ENCODE measurements around the gene BPIFA1. TPM values are rescaled to one million over a fixed set of nuclear protein-coding genes. Genes with fewer than 3 reads are reported as not detected.

Gene BPIFA1
- polyA plus RNA-seq, 1 donor from 2014 or later: not detected

GRCh38 chr20:33285861-33286495 is 50.2 kb downstream of the BPIFA1 start:
- TF ChIP-seq POLR2AphosphoS5 (IDR thresholded peaks at IDR 0.05) (no peak), CTCF (IDR thresholded peaks at IDR 0.05; ENCODE audit: poor library complexity, severe bottlenecking) (no peak), MXI1 (conservative IDR thresholded peaks at IDR 0.05; ENCODE audit: poor library complexity, severe bottlenecking) (no peak), SMC3 (conservative IDR thresholded peaks at IDR 0.05; ENCODE audit: poor library complexity) (no peak), RAD21 (conservative IDR thresholded peaks at IDR 0.05) (no peak), REST (IDR thresholded peaks at IDR 0.05; ENCODE audit: borderline replicate concordance) (no peak), TAF1 (IDR thresholded peaks at IDR 0.05; ENCODE audit: low read depth) (no peak)

GRCh38 chr20:33287884-33288283 is 52.1 kb downstream of the BPIFA1 start:
- H3K27me3 ChIP-seq (ENCODE audit: insufficient read depth, low read depth, low read length): no peaks in the 10 kb centered on the region
- H3K79me2 ChIP-seq (replicated peaks; ENCODE audit: insufficient read depth, low read length): no peaks in the 10 kb centered on the region
- no peaks in the 10 kb centered on the region for H3K36me3 ChIP-seq (ENCODE audit: insufficient read depth, low read length)
- no peaks in the 10 kb centered on the region for H3K9me2 ChIP-seq (ENCODE audit: insufficient read depth, low read length)
- H3K4me3 ChIP-seq (ENCODE audit: low read length): no peak overlapping the region
- TF ChIP-seq EP300 (conservative IDR thresholded peaks at IDR 0.05; ENCODE audit: poor library complexity, severe bottlenecking) (no peak), POLR2AphosphoS5 (IDR thresholded peaks at IDR 0.05) (no peak), RAD21 (conservative IDR thresholded peaks at IDR 0.05) (no peak), CTCF (IDR thresholded peaks at IDR 0.05; ENCODE audit: poor library complexity, severe bottlenecking) (no peak), REST (IDR thresholded peaks at IDR 0.05; ENCODE audit: borderline replicate concordance) (no peak), SMC3 (conservative IDR thresholded peaks at IDR 0.05; ENCODE audit: poor library complexity) (no peak), TAF1 (IDR thresholded peaks at IDR 0.05; ENCODE audit: low read depth) (no peak), MXI1 (conservative IDR thresholded peaks at IDR 0.05; ENCODE audit: poor library complexity, severe bottlenecking) (no peak), EZH2 (IDR thresholded peaks at IDR 0.05; ENCODE audit: borderline replicate concordance, insufficient read depth, low read length, poor library complexity, severe bottlenecking) (no peak)
- H3K9me3 ChIP-seq (ENCODE audit: low read length): no peaks in the 10 kb centered on the region
- H4K20me1 ChIP-seq (ENCODE audit: insufficient read depth): no peaks in the 10 kb centered on the region
- H3F3A ChIP-seq (ENCODE audit: insufficient read depth, low read length, poor library complexity, severe bottlenecking): no peaks in the 10 kb centered on the region
- no peak overlapping the region for H2AFZ ChIP-seq (ENCODE audit: low read depth, low read length)
- H3K4me2 ChIP-seq (ENCODE audit: low read length): no peak overlapping the region
- no peak overlapping the region for H3K27ac ChIP-seq (ENCODE audit: low read length)
- no peak overlapping the region for H3K9ac ChIP-seq (ENCODE audit: low read length)

More at GRCh38 chr20:33285861-33286495, 50.2 kb downstream of the BPIFA1 start:
- no peaks in the 10 kb centered on the region for H3K9me3 ChIP-seq (ENCODE audit: low read length)
- no peaks in the 10 kb centered on the region for H3F3A ChIP-seq (ENCODE audit: insufficient read depth, low read length, poor library complexity, severe bottlenecking)
- H3K4me2 ChIP-seq (ENCODE audit: low read length): no peak overlapping the region
- H2AFZ ChIP-seq (ENCODE audit: low read depth, low read length): no peak overlapping the region
- no peak overlapping the region for H3K9ac ChIP-seq (ENCODE audit: low read length)
- no peaks in the 10 kb centered on the region for H3K36me3 ChIP-seq (ENCODE audit: insufficient read depth, low read length)
- H3K27ac ChIP-seq (ENCODE audit: low read length): no peak overlapping the region
- H3K79me2 ChIP-seq (replicated peaks; ENCODE audit: insufficient read depth, low read length): no peaks in the 10 kb centered on the region
- H4K20me1 ChIP-seq (ENCODE audit: insufficient read depth): no peaks in the 10 kb centered on the region
- H3K9me2 ChIP-seq (ENCODE audit: insufficient read depth, low read length): no peaks in the 10 kb centered on the region
- no peaks in the 10 kb centered on the region for H3K27me3 ChIP-seq (ENCODE audit: insufficient read depth, low read depth, low read length)
- H3K4me3 ChIP-seq (ENCODE audit: low read length): no peak overlapping the region

Measured in neural cell (in vitro differentiated cells).